IMR-90 (cell line): ENCODE data around the gene AGPS. TPM values are rescaled to one million over a fixed set of nuclear protein-coding genes. Genes with fewer than 3 reads are reported as not detected.

ENCODE experiments used
- ATAC-seq: fragments of 200-7000 bp; cut with Tn5 transposase; 2 replicates; pipeline ENCODE4 v1.9.1; 2020; ENCODE audit warnings: low read depth, mild to moderate bottlenecking, moderate library complexity
- BruUV-seq: library from RNA; stranded (reverse); fragments of 400-500 nt; replicated peaks from 2 replicates; lab custom pipeline; 2021; lab: Mats Ljungman, UMichigan
- CTCF ChIA-PET: fragments of 300-600 bp; formaldehyde crosslinking; extraction: SDS; loops from one replicate; lab custom pipeline; 2021; ENCODE audit warnings: antibody characterized with exemption; lab: Yijun Ruan, JAX
- POLR2A ChIA-PET: fragments of 300-600 bp; sonication (Branson Sonifier 250); formaldehyde crosslinking; loops from one replicate; lab custom pipeline; 2022; ENCODE audit warnings: antibody characterized with exemption; ENCODE audit not compliant: unreplicated experiment; lab: Charles Lee
- DNase-seq: peaks from one replicate; pipeline ENCODE4 v3.0.0; 2013
- H2AFZ ChIP-seq: replicated peaks from 2 replicates; pipeline ENCODE3; 2013; ENCODE audit warnings: low read length, mild to moderate bottlenecking; ENCODE audit not compliant: poor library complexity
- H2AK5ac ChIP-seq: 2 replicates; pipeline ENCODE4 v1.6.1; 2013; ENCODE audit warnings: low read depth, low read length, inconsistent platforms
- H2AK9ac ChIP-seq: replicated peaks from 2 replicates; pipeline ENCODE3; 2013; ENCODE audit warnings: mild to moderate bottlenecking, low read depth, low read length, moderate library complexity; ENCODE audit not compliant: poor library complexity
- H2BK120ac ChIP-seq: 2 replicates; pipeline ENCODE4 v1.6.1; 2013; ENCODE audit warnings: low read depth, low read length, inconsistent platforms
- H2BK15ac ChIP-seq: 3 replicates; pipeline ENCODE4 v1.6.1; 2013; ENCODE audit warnings: low read depth, low read length, inconsistent platforms
- H2BK20ac ChIP-seq: 2 replicates; pipeline ENCODE4 v1.6.1; 2013; ENCODE audit warnings: low read depth, mild to moderate bottlenecking, inconsistent platforms, low read length, moderate library complexity
- H2BK5ac ChIP-seq: 2 replicates; pipeline ENCODE4 v1.6.1; 2013; ENCODE audit warnings: mild to moderate bottlenecking, low read depth, low read length, inconsistent platforms; ENCODE audit not compliant: poor library complexity, severe bottlenecking
- H3K14ac ChIP-seq: replicated peaks from 2 replicates; pipeline ENCODE4 v1.6.1; 2013; ENCODE audit warnings: low read depth, low read length, inconsistent platforms
- H3K18ac ChIP-seq: 2 replicates; pipeline ENCODE4 v1.6.1; 2013; ENCODE audit warnings: low read depth, low read length, control low read depth
- H3K23ac ChIP-seq: 2 replicates; pipeline ENCODE4 v1.6.1; 2013; ENCODE audit warnings: low read depth, low read length, inconsistent platforms
- H3K27ac ChIP-seq: 2 replicates; pipeline ENCODE4 v1.5.1; 2013; ENCODE audit warnings: mild to moderate bottlenecking, control low read depth, low read length; ENCODE audit not compliant: insufficient read depth
- H3K27me3 ChIP-seq: 2 replicates; pipeline ENCODE4 v1.6.1; 2013; ENCODE audit warnings: low read length; ENCODE audit not compliant: control insufficient read depth, insufficient read depth
- H3K36me3 ChIP-seq: 2 replicates; pipeline ENCODE4 v1.6.1; 2013; ENCODE audit warnings: low read length, mixed read lengths; ENCODE audit not compliant: control insufficient read depth, insufficient read depth
- H3K4ac ChIP-seq: 2 replicates; pipeline ENCODE4 v1.6.1; 2013; ENCODE audit warnings: low read depth, low read length, inconsistent platforms
- H3K4me1 ChIP-seq: 2 replicates; pipeline ENCODE4 v1.6.1; 2013; ENCODE audit warnings: low read length, mixed read lengths; ENCODE audit not compliant: control insufficient read depth, insufficient read depth
- H3K4me2 ChIP-seq: 2 replicates; pipeline ENCODE4 v1.6.1; 2013; ENCODE audit warnings: low read depth, mild to moderate bottlenecking, control low read depth, low read length, moderate library complexity
- H3K4me3 ChIP-seq: 2 replicates; pipeline ENCODE4 v1.5.1; 2013; ENCODE audit warnings: low read depth, mild to moderate bottlenecking, control low read depth, low read length, moderate library complexity; ENCODE audit not compliant: insufficient read depth
- H3K56ac ChIP-seq: 2 replicates; pipeline ENCODE4 v1.6.1; 2013; ENCODE audit warnings: low read length, inconsistent platforms; ENCODE audit not compliant: insufficient read depth; ENCODE audit errors: extremely low read depth
- H3K79me1 ChIP-seq, 2 experiments: 2 replicates each; pipeline ENCODE4 v1.6.1; 2013; ENCODE audit warnings: low read length in 2 of 2, inconsistent platforms in 1 of 2, low read depth in 1 of 2
- H3K9ac ChIP-seq: 2 replicates; pipeline ENCODE4 v1.6.1; 2013; ENCODE audit warnings: low read depth, low read length, control low read depth
- H3K9me1 ChIP-seq: 2 replicates; pipeline ENCODE4 v1.6.1; 2013; ENCODE audit warnings: low read length, inconsistent platforms; ENCODE audit not compliant: insufficient read depth
- H3K9me3 ChIP-seq: 2 replicates; pipeline ENCODE4 v1.6.1; 2013; ENCODE audit warnings: low read length; ENCODE audit not compliant: control insufficient read depth, insufficient read depth
- H4K20me1 ChIP-seq: 2 replicates; pipeline ENCODE4 v1.6.1; 2013; ENCODE audit warnings: low read length, inconsistent platforms; ENCODE audit not compliant: insufficient read depth
- H4K5ac ChIP-seq: 2 replicates; pipeline ENCODE4 v1.6.1; 2013; ENCODE audit warnings: mild to moderate bottlenecking, low read depth, low read length, control low read depth
- H4K8ac ChIP-seq, 2 experiments: 2 replicates each; pipeline ENCODE4 v1.6.1; 2013; ENCODE audit warnings: low read depth in 2 of 2, low read length in 2 of 2, control low read depth in 1 of 2, inconsistent platforms in 1 of 2
- H4K91ac ChIP-seq: 2 replicates; pipeline ENCODE4 v1.6.1; 2013; ENCODE audit warnings: low read depth, low read length, inconsistent platforms; ENCODE audit not compliant: insufficient read depth
- MXI1 ChIP-seq: IDR thresholded peaks from 2 replicates; pipeline ENCODE4 v1.6.1; 2012; ENCODE audit warnings: low read depth, mild to moderate bottlenecking, low read length, moderate library complexity, borderline replicate concordance
- NFE2L2 ChIP-seq: fragments of 150-350 bp; IDR thresholded peaks from 2 replicates; pipeline ENCODE4 v1.6.1; 2016; ENCODE audit warnings: low read depth, mild to moderate bottlenecking, low read length
- RAD21 ChIP-seq: IDR thresholded peaks from 2 replicates; pipeline ENCODE4 v1.6.1; 2012; ENCODE audit warnings: low read length, improper control_type of control experiment
- SMC3 ChIP-seq: fragments of 150-350 bp; IDR thresholded peaks from 2 replicates; pipeline ENCODE4 v1.6.1; 2016; ENCODE audit warnings: low read depth, mild to moderate bottlenecking, antibody characterized with exemption, low read length, moderate library complexity
- USF2 ChIP-seq: fragments of 150-350 bp; IDR thresholded peaks from 2 replicates; pipeline ENCODE4 v1.6.1; 2017; ENCODE audit warnings: mild to moderate bottlenecking, antibody characterized with exemption, low read length, low read depth
- WGBS, 2 experiments: methylation state at CpG; one replicate each; pipeline versions ENCODE4 v1.1.5 to v1.1.7; 2013; ENCODE audit warnings: missing lambda C conversion rate in 2 of 2; ENCODE audit not compliant: insufficient read length in 1 of 2; ENCODE audit errors: extremely low coverage in 2 of 2; 5-methylcytosine and 5-hydroxymethylcytosine counted together
- dilution Hi-C: fragments of 300-500 bp; cut with HindIII; formaldehyde crosslinking; loops from one replicate; pipeline ENCODE4 v1.14.3; 2018; ENCODE audit warnings: low sequenced_read_pairs; ENCODE audit not compliant: unreplicated experiment
- in situ Hi-C: fragments of 300-500 bp; cut with MboI; formaldehyde crosslinking; loops from 3 replicates; pipeline ENCODE4 v1.14.3; 2019; ENCODE audit warnings: low sequenced_read_pairs, inconsistent platforms, mixed read lengths
- intact Hi-C: fragments of 100-400 bp; cut with micrococcal nuclease; formaldehyde crosslinking; loops from 2 replicates; pipeline ENCODE4 v1.10.0; 2022
- polyA plus RNA-seq, 3 experiments: library from polyadenylated mRNA; depleted of rRNA; stranded (reverse); fragments of >200 nt; gene quantifications; 2 replicates each; pipeline ENCODE4 v1.2.3, GENCODE V29; 2012; ENCODE audit warnings: low replicate concordance in 1 of 3
- total RNA-seq: library from RNA; depleted of rRNA; stranded (reverse); fragments of >200 nt; gene quantifications from 2 replicates; pipeline ENCODE4 v1.2.3, GENCODE V29; 2012

Gene AGPS
- total and polyA plus RNA-seq, 2 of the 4 experiments (the other 2 are of a cell fraction) = 6.6 to 18.6 TPM

- H3K9me1 ChIP-seq = no peaks in the 10 kb centered on the region
- no peaks in the 10 kb centered on the region for H3K36me3 ChIP-seq
- in situ Hi-C loops (no loop called here), intact Hi-C loops (no loop called here), dilution Hi-C loops (no loop called here)
- H3K79me1 ChIP-seq = no peaks in the 10 kb centered on the region
- 100% methylated on average over 1 of the region's 1 CpG; no CpG with 5 or more reads in 1 of the 2 experiments for WGBS, 2 experiments
- peaks cover 2% of the 10 kb centered on the region for H3K27me3 ChIP-seq
- ATAC-seq = no peak
- H2BK15ac ChIP-seq = no peak overlapping the region
- H3K27ac ChIP-seq = no peak overlapping the region
- H3K9ac ChIP-seq = no peak overlapping the region
- no peak overlapping the region for H4K5ac ChIP-seq
- H2AK9ac ChIP-seq = no peak overlapping the region
- H3K23ac ChIP-seq = no peak overlapping the region
- CTCF ChIA-PET = interaction anchor here (1.0 kb wide), 1 partner anchor 23 kb away, joined by 3 read pairs; no protein-coding TSS in a partner anchor
- H4K91ac ChIP-seq = no peak overlapping the region
- no peak overlapping the region for H2AFZ ChIP-seq
- H3K18ac ChIP-seq = no peak overlapping the region
- H3K4me2 ChIP-seq = no peak overlapping the region
- TF ChIP-seq SMC3 (no peak), NFE2L2 (no peak), RAD21 (no peak), USF2 (no peak), MXI1 (no peak)
- H4K20me1 ChIP-seq = no peaks in the 10 kb centered on the region
- H3K14ac ChIP-seq = no peak overlapping the region
- no TSS peak for BruUV-seq
- H3K4me1 ChIP-seq = no peaks in the 10 kb centered on the region
- H2BK20ac ChIP-seq = no peak overlapping the region
- no peaks in the 10 kb centered on the region for H3K9me3 ChIP-seq
- POLR2A ChIA-PET = no interaction called here
- H2AK5ac ChIP-seq = no peak overlapping the region
- no peak overlapping the region for H3K56ac ChIP-seq
- no peak overlapping the region for H3K4me3 ChIP-seq
- no peak overlapping the region for H4K8ac ChIP-seq
- no peak overlapping the region for H3K4ac ChIP-seq
- H2BK5ac ChIP-seq = no peak overlapping the region
- no peak overlapping the region for H2BK120ac ChIP-seq
- DNase-seq = no peak
Measured at GRCh38 chr2:177582000-177582399, 189.4 kb downstream of the AGPS start.
